GM21619 (cell line): ENCODE data around the gene CAMK1G.
A peak's percentile ranks its signal among the peaks of the same experiment; 100 is the strongest.

Experiments used
- ATAC-seq: cut with Tn5 transposase; IDR thresholded peaks from one replicate; pipeline ENCODE4 v1.9.1; 2021; ENCODE audit not compliant: unreplicated experiment

The CAMK1G gene

DNA sequence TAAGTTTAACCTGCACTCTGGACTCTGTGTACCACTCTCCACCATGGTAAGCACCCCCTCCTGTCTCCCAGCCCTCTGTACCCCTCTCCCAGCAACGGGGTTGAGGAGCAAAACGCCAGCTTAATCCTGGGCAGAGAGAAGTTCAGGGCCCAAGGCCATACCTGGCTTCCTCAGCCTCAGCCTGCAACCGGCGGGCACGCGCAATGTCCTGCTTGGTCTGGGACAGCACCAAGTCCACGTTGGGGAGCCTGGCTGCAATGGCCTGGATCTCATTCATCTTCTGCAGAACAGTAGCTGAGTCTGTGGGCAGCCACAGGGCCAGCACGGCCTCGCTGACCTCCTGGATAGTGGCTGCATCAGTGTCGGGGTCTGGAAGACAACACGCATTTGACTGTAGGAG is 34.8 kb downstream of the CAMK1G start:
- ATAC-seq, result no peak

DNA sequence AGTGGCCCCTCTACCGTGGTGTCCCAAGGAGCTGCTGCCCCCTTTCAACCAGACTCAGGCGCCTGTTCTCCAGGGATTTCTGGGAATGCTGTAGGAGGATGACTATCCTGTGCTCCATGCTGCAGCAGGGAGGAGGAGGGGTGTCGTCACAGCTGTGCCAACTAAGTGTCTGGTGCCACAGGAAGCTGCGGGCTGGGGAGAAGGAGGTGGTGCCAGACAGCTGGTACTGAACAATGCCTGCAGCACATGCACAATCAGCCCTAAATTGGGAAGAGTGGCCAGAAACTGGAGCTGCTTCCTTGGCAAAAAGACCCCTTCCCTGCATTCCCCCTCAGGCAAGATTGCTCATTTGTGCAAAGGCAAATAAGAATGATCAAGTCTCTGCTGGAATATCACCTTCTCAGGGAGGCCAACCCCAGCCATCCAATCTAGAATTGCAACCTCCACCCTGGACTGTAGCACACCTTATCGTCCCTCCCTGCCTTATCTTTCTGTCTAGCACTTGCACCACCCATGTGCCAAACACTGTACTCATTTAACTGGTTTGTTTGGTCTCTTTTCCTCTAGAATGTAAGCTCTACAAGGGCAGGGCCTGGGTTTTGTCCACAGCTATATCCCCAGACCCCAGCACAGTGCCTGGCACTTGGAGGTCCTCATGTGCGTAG is 35.4 kb downstream of the CAMK1G start:
- no peak for ATAC-seq

DNA sequence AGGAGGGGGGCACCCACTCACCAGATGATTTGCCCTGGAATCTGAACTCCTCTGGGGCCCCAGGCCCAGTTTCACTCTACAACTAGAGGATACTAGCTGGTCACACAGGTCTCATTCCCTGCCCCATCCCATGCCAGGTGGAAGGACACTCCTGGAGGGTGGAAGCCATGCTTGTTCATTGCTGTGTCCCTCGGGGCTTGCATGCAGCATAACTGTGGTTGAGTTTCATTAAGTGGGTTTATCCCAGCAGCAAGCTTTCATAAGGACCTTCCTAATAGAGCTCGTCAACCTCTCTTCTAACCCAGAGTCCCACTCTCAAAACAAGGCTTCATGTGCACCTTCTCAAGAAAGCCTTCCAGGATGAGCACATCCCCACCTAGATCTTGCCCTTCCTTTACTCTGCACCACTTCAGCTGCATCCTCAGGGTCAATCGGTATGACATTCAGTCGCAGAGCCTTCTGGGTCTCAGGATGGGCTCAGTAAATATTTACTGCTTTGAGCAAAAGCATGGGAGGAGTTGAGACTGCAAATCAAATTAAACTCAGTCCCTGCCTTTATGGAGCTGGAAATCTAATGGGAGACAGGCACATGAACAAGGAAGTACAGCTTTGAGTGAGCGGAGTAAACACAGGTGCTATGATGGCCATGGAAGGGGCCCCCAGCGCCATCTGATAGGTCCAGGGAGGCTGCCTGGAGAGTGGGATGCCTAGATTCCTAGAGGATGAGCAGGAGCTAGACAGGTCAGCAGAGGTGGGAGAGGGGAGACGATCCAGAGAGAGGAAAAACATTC is 36.4 kb downstream of the CAMK1G start:
- no peak for ATAC-seq

DNA sequence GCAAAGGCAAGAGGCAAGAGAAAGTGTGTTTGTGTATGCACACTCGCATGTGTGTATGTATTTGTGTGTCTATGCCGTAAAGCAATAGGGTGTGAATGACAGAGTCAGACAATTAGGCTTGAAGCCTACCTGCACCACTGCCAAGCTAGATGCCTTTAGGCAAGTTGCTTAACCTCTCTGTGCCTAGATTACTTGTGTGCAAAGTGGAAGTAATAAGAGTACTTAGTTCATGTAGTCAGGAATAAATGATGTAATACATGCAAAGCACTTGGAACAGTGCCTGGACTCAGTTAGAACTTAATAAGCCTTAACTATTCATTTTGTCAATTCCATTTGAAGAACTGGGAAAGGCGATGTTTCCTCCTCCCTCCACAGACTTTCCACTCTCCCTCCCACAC is 37.0 kb downstream of the CAMK1G start:
- ATAC-seq, result no peak

DNA sequence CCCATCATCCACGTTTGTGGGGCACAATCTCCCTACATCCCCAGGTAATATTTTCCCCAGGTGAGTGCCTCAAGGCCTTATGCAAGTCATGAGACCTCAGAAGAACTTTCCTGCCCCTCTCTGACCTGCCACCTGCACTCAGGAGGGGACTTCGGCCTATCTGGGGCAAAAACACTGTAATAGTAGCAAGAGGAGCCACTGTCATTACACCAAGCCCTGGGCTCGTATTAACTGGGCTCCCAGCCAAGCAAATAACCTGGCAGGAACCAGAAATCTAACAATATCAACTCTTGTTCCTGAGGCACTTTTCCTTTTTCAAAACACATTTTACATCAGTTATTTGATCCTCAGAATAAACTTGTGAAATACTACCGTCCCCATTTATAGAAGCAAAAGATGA is 37.8 kb downstream of the CAMK1G start:
- ATAC-seq, result no peak

DNA sequence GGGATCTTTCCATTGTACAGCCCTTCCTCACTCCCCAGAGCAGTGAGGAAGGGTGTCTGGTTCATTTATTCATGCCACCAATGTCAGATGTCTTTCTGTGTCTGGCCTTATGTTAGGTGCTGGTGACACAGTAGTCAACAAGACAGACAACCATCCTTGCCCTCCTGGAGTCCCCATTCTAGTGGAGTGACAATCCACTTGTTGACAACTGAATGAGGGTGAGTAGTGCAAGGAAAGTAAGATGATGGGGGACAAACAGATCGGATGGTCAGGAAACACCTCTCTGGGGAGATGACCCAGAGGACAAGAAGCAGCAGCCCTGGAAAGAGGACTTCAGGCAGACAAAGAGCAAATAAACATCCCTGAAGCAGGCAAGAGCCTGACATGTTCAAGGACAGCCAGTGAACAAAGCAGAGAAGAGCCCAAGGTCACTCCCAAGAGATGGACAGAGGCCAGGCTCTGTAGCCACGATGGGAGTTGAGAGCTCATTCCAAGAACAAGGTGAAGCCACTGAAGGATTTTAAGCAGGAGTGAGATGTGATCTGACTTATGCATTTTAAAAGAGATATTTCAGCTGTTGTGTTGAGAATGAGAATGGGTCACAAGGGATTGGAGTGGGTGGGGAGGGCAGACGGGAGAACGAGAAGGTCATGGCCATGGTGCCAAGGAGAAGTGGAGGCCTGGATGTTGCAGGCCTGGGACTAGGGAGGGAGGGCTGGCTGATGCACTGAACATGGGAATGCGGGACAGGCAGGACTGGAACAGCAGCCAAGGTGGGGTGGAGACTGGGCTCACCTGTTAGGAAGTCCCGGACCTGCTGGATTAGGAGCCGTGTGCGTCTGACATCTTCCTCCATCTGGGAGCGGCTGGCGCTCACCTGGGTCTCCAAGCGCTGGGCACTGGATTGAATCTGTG is 38.5 kb downstream of the CAMK1G start:
- no peak for ATAC-seq

DNA sequence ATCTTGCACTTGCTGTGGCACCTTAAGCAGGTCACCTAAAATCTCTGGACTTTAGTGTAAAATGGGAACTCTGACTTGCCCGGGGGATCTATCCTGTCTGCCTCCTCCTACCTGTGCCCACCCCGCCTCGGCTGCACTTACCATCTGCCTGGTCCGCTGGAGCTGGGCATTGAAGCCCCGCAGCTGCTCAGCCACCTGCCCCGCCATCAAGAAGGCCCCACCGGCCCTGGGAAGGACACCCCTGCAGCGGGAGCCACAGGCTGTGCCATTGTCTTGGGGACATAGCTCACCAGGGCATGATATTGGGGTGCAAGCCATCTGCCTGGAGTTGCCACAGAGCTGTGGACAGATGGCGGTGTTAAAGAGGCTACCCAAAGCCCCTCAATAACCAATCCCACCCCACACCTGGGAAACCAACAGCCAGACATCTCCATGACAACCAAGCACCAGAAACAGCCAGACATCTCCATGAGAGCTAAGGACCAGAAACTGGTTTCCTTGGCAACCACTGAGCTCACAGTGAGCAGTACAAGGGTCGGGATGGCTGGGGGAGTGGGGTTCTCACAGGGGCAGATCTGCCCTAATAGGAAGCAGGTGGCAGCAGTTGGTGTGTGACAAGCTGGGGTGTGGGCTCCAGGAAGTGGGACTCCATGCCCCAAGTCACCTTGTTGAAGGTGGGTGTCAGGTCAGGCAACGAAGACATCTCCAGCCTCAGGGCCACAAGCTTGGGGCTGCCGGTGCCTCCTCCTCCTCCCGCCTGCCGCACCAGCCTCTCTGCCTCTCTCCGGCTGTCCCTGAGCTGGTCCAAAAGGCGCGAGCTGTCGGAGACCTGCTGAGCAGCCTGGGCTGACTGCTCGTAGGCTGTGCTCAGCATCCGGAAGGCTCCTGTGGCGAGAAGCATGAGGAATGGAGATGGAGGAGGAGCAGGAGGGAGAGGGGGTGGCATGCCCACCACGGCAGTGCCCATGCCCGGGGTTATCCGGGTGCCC is 39.6 kb downstream of the CAMK1G start:
- ATAC-seq, result no peak

DNA sequence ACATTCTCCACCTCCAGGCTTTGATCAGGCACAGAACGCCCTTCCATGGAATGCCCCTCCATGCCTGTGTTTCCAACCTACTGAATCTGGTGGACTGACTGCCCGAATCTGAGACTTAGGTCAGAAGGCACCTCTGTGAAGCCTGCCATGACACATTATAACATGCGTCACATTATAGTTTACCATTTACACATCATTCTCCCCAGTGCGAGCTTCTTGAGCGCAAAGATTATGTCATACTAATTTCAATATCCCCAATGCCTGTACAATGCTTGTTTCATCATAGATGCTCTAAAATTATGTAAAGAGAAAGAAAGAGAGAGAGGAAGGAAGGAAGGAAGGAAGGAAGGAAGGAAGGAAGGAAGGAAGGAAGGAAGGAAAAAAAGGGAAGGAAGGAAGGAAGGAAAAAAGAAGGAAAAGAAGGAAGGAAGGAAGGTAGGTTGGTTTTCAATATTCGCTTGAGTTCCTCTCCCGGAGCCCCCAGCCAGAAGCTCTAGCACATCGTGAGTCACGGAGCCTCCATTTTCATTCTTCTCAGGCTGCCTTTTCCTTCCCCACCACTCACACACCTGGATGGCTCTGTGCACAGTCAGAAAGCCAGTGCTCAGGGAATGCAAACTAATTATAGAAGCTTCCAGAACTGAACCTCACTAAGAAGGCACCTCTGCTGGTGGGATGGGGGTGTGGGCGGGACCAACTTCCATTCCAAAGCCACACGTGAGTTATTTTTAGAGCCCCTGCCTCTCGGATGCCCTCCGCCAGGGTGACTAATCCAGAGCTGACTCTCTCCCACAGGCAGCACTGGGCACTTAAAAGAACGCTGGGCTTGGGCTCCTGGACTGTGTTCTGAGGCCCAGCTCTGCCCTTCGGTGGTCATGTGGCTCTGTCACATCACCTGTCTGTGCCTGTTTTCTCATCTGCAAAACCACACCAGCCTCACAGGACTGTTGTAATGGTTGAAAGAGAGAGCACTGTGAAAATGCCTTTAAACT is 41.3 kb downstream of the CAMK1G start:
- no peak for ATAC-seq

DNA sequence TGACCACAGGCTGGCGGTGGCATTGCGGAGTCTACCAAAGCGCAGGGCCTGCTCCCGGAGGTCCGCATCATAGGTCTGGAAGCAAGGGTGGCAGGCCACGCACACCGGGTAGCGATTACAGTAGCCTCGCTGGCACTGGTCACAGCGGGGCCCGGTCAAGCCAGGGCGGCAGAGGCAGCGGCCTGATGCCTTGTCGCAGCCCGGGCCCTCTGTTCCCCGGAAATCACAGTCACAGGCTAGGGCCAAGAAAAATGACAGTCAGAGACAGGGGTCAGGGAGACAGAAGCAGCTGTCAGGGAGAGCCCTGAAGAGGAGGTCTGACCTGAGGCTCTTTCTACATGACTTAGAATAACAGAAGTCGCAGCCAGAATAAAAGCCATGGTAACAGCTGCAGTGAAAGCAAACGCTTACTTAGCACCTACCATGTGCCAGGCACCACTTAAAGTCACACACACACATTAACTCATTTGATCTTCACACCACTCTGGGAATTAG is 42.3 kb downstream of the CAMK1G start:
- ATAC-seq, result no peak

DNA sequence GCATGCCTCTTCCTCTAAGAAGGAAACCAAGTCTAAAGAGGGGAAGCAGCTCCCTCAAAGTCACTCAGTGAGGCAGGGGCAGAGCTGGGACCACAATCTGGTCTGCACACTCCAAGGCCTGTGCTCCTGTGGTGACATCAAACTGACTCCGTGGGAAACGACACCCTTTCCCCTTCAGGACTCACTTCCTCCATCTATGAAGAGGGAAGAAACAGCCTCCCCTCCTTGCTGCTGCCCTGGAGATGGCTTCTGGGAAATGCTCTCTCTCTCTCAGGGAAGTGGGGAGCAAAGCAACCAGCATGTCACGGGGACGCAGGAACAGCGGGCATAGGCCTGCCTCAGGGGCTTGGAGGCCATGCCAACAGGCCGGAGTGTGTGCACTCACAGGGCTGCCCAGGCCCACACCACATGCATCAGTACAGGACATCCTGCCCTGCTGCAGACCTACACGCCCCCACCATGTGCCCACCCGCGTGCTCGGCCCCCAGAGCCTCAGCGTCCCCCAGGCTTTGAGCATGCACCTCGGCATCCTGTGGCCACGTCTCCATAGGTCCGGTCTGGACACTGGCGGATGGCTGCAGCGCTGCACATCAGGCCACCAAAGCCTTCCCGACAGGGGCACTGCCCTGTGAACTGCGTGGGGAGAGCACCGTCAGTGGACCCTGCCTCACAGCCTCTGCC is 43.0 kb downstream of the CAMK1G start:
- no peak for ATAC-seq

DNA sequence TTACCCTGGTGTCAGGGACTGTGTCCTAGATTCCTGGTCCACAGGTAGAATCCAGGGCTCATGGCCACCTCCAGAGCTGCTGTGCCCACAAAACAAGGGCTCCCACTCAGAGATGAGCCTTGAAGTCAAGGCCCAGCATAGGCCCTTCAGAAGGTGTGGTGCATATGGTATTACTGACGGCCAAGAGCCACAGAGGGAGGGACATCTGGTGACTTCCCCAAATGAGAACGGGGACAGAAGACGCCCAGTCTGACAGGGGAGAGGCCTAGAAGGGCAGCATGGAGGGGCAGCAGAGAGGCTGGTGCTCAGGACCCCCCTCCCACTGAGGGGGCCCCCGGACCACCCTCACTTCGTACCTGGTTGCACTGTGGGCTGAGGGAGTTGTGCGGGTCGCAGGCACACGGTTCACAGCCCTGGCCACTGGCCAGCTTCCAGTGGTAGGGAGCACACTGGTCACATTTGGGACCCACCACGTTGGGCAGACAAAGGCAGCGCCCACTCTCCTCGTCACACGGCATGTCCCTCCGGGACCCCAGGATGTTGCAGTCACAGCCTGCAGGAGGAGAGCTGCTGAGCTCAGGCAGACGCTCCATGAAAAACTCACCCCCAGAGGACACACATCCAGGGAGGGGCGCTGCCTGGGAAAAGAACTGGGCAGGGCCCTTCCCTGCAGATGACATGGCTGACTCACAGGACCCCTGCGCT is 43.7 kb downstream of the CAMK1G start:
- peak; percentile 23 for ATAC-seq

DNA sequence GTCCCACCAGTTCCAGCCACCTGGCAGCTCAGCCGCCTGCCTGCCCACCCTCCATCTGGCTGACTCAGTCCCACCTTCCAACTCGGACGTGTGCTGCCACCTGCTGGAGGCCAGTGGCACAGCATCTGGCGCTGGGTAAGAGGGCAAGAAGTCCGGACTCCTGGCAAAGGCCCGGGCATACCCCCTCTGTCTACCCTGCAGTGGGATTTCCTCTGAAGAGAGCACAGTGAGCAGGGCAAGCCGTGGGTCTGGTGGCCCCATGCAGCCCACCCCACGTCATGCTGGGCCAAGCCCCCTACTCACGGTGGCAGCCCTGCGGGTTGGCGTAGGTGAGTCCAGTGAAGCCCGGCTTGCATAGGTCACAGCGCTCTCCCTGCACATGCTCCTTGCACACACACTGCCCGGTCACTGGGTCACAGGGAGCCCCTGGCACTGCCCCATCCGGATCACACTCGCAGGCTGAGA is 44.2 kb downstream of the CAMK1G start:
- peak; percentile 89 for ATAC-seq

DNA sequence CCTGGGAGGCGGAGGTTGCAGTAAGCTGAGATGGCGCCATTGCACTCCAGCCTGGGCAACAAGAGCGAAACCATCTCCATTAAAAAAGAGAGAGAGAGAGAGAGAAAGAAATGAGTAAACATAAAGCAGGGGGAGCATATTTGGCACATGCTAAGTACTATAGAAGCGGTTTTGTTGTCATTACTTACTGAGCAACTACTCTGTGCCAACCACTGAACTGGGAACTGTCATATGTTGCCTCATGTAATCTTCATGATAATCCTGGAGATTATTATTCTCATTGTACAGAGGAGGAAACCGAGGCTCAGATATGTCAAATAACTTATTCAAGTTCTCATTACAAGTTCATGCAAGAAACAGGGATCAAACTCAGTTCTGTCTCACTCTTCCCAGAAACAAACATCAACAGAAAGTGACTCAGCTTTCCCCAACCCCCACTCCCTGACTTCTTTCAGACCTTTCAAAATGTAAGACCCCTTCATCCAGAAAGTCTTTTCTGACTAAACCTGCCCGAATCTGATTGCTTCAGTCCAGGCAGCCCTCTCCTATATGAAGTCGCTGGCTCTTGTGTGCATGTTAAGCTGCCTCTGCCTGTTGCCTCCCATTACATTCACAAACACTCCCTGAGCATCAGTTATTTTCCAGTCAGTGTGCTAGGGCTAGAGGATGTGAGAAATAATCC is 45.2 kb downstream of the CAMK1G start:
- ATAC-seq, result no peak

DNA sequence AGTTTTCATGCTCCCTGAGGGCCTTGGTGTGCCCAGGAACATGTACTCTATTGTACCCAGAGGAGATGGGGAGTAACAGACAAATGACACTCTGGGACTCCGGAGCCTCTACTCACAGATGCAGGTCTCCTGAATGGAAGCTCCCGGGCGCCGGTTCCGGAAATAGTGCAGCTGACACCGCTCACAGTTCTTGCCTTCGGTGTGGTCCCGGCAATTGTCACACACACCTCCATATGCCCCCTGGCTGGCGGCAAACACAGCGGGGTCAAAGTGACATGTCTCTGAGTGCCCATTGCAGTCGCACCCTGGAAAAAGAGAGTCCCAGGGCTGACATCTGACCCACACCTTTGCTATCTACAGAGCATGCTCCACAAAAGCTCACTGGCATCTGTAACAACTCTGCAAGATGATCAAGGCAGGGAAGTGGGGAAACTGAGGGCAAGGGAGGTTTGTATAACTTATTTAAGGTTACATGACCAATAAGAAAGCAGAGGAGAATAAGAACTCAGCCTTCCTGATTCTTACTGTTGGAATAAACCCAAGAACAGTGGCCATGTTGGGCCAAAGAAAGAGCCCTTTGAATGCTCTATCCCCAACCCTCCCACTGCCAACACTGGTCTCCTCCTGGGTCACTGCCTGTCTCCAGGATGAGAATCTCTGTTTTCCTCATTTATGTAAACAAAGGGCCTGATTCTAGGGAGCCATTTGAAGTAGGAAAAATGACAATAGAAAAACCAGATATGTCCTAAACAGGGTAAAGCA is 46.3 kb downstream of the CAMK1G start:
- ATAC-seq, result no peak

DNA sequence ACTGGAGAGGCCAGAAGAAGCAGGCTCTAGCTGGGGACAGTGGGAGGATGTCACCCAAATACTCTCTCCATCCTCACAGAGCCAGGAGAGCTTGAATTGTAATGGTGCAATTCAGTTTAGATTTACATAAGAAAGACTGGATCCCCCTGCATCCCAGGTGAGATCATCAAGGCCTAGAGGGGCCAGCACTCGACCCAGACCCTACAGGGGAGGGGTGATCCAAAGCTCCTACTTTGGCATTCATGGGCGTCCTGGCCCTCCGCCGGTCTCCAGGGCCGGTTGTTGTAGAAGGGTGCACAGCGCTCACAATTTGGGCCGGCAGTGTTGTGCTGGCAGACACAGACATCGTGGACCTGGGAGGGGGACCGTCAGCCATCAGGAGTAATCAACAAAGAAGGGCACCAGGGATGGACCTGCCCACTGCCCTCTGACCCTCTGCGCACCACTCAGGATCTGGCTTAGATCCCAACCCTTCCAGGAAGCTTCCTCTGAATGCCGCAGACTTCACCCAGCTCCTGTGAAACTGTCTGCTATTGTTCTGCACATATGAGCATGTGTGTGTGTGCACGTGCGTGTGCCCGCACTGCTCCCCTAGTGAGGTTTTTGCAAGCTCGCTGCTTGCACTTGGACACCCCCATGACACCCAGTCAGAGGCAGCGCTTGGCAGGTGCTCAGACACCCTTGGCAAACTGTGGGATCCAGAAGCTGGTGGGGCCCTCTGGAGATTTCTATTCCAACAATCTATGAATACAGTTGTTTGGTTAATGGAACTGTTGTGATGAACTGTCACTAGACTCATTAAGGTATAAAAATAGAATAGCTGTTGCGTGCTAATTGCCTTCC is 47.1 kb downstream of the CAMK1G start:
- ATAC-seq, result no peak
